Left lung (tissue), 10 donors: Measurements from ENCODE around the gene CABLES1. TPM values are rescaled to one million over a fixed set of nuclear protein-coding genes. Genes with fewer than 3 reads are reported as not detected.

Experiments
- ATAC-seq: fragments of 200-7000 bp; cut with Tn5 transposase; one replicate; pipeline ENCODE4 v1.9.1; 2020; ENCODE audit warnings: moderate library complexity
- DNase-seq, 4 donors: peaks; one replicate each; pipeline ENCODE4 v3.0.0-alpha.2; 2013 to 2020
- H3K27ac ChIP-seq, 2 donors: fragments of 200-600 bp; sonication (generic) in 1 of 2; one replicate each; pipeline versions ENCODE4 v1.5.0 to v1.8.0; 2020 to 2021
- H3K27me3 ChIP-seq, 2 donors: fragments of 200-600 bp; sonication (generic) in 1 of 2; one replicate each; pipeline versions ENCODE4 v1.5.0 to v1.8.0; 2020 to 2021
- H3K36me3 ChIP-seq, 2 donors: fragments of 200-600 bp; sonication (generic) in 1 of 2; one replicate each; pipeline versions ENCODE4 v1.5.0 to v1.8.0; 2020 to 2021
- H3K4me1 ChIP-seq, 2 donors: fragments of 200-600 bp; one replicate each; pipeline ENCODE4 v1.8.0; 2021
- H3K4me3 ChIP-seq, 2 donors: fragments of 200-600 bp; sonication (generic) in 1 of 2; one replicate each; pipeline versions ENCODE4 v1.5.0 to v1.8.0; 2020 to 2021; ENCODE audit warnings: mild to moderate bottlenecking in 1 of 2
- H3K9me3 ChIP-seq, 2 donors: fragments of 200-600 bp; sonication (generic) in 1 of 2; one replicate each; pipeline versions ENCODE4 v1.5.0 to v1.8.0; 2020 to 2021
- intact Hi-C, 2 donors: fragments of 100-400 bp; cut with DNase I; formaldehyde crosslinking; loops; one replicate each; pipeline versions ENCODE4 v1.11.2 to v1.14.2; 2022
- polyA plus RNA-seq, 6 donors: library from polyadenylated mRNA; unstranded; fragments of 120-200 nt; gene quantifications; one replicate each; pipeline ENCODE4 v1.2.1, GENCODE V29; 2013; ENCODE audit not compliant: insufficient read length in 6 of 6
- total RNA-seq, 2 donors: library from RNA; stranded (reverse); fragmentation: NEBNext Ultra II Directional; extraction: Animal tissue kit (Norgen Biotek cat#: 25700); gene quantifications; one replicate each; pipeline ENCODE4 v1.2.1, GENCODE V29; 2021
- TF ChIP-seq, protein P1 (sequence below), 2 donors: fragments of 200-600 bp; sonication (generic) in 1 of 2; IDR thresholded peaks; one replicate each; pipeline versions ENCODE4 v1.5.0 to v1.8.0; 2021; ENCODE audit warnings: antibody characterized with exemption in 2 of 2
- donor health status: DM: no; HTN: yes; CAD: no.
- donor health status: DM: no; HTN: no; CAD: no.

CABLES1 gene
- total and polyA plus RNA-seq, 8 donors: 21.9 to 84.5 (median 71.6) TPM

DNA sequence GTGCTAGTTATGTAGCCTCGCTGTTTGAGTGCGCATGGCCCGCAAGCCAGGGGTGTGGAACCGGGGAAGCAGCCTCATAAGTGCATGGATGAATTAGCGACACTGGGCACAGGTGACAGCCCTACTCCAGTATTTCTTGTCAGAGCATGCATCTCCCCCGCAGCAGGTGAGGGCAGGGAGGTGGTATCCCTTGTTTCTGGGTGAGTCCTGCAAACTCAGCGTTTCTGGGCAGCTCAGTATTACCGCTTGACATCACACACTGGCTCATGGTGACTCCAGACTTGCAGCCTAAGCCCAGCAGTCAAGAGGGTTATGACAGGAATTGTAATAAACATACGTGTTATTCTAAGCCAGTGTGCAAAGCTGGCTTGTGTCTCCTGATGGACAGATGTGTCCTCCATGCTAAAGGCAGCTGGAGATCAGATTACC lies 2.5 kb downstream of the CABLES1 start:
- intact Hi-C loops: loop anchor here in 1 of 2 donors (5.0 to 10.0 kb wide), 2 partner anchors 94 to 227 kb away; no protein-coding TSS in a partner anchor
- Histone ChIP-seq H3K27me3 (peaks cover 0 to 46% of the 10 kb centered on the region in 2 donors), H3K27ac (peak overlapping the region in 1 of 2 donors; percentile 80), H3K36me3 (no peaks in the 10 kb centered on the region), H3K4me3 (peak overlapping the region; percentile 55 to 61), H3K4me1 (peaks cover 39 to 54% of the 10 kb centered on the region in 2 donors), H3K9me3 (no peaks in the 10 kb centered on the region)
- TF ChIP-seq, protein P1, sequence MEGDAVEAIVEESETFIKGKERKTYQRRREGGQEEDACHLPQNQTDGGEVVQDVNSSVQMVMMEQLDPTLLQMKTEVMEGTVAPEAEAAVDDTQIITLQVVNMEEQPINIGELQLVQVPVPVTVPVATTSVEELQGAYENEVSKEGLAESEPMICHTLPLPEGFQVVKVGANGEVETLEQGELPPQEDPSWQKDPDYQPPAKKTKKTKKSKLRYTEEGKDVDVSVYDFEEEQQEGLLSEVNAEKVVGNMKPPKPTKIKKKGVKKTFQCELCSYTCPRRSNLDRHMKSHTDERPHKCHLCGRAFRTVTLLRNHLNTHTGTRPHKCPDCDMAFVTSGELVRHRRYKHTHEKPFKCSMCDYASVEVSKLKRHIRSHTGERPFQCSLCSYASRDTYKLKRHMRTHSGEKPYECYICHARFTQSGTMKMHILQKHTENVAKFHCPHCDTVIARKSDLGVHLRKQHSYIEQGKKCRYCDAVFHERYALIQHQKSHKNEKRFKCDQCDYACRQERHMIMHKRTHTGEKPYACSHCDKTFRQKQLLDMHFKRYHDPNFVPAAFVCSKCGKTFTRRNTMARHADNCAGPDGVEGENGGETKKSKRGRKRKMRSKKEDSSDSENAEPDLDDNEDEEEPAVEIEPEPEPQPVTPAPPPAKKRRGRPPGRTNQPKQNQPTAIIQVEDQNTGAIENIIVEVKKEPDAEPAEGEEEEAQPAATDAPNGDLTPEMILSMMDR (IDR thresholded peaks at IDR 0.05): no peak
- DNase-seq (no peak), ATAC-seq (peak; percentile 7)

DNA sequence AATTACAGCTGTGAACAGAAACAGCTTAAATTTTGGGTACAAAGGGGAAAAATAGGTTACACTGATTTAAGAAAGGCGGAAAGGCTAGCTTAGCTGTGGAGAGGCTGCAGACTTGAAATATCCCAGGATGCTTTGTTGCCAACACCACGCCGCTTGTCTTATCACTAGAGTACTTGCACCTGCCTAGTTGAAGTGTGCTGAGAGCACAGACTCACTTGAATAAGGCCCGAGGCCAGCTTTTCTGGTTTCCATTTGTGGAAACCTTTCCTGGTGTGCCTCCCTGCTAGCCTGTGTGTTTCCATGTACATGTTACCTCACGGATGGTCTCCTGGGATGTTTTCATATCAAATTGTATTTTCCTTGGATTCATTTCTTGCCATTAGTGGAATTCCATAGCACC lies 3.2 kb downstream of the CABLES1 start:
- Histone ChIP-seq H3K27me3 (peaks cover 0 to 43% of the 10 kb centered on the region in 2 donors), H3K36me3 (no peaks in the 10 kb centered on the region), H3K9me3 (no peaks in the 10 kb centered on the region), H3K4me1 (peaks cover 46 to 61% of the 10 kb centered on the region in 2 donors), H3K4me3 (peak overlapping the region; percentile 55 to 61), H3K27ac (peak overlapping the region; percentile 26 to 28)
- TF ChIP-seq, protein P1 (IDR thresholded peaks at IDR 0.05): no peak
- DNase-seq (peak in 2 of 4 donors; percentile 66 to 77), ATAC-seq (peak; percentile 33)
- intact Hi-C loops: loop anchor here in 1 of 2 donors (5.0 to 10.0 kb wide), 2 partner anchors 94 to 226 kb away; no protein-coding TSS in a partner anchor

DNA sequence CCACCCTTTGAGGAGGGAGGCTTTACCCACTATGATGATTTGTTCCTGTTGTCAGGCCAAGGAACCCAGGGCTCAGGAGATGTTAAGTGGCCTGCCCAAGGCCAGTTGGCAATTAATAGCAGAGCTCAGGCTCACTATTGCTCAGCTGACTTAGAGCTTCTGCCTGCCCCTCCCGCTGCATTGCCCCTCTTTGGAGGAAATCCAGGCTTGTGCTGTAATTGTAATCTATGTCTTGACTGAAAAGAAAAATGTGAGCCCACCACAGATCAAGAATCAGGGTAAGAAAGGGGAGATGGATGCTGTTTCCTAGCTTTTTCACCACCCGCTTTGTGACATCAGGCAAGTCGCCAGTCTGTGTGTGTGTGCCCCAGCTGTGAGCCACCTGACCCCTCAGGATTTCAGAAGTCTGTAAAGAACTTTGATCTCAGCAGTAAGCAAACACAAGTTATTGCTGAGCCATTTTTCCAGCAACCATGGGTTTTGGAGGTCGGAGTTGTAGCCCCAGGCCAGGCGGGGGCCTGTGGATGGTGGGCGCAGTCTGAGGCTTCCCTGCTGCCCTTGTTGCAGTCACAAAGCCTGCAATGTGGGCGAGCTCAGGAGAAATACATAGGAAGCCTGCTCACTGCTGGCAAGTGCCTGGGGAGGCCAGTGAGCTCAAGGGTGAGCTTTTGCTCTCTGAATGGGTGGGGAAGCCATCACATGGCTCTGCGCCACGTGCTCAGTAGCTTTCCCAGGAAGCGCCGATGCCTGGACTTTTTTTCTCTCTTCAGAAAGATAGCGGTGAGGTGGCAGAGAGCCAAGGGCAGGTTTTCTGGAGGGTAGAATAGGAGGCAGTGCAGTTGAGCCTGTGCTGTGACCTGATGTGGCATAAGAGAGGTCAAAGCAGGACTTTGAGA lies 6.1 kb downstream of the CABLES1 start:
- peak; percentile 8 for ATAC-seq
- TF ChIP-seq, protein P1 (IDR thresholded peaks at IDR 0.05): no peak
- Histone ChIP-seq H3K27ac (peak overlapping the region; percentile 11 to 36), H3K36me3 (no peaks in the 10 kb centered on the region), H3K4me3 (no peak overlapping the region), H3K9me3 (no peaks in the 10 kb centered on the region), H3K4me1 (peaks cover 48 to 56% of the 10 kb centered on the region in 2 donors), H3K27me3 (peaks cover 0 to 17% of the 10 kb centered on the region in 2 donors)
- peak in 2 of 4 donors; percentile 40 to 62 for DNase-seq
- intact Hi-C loops: no loop called here

DNA sequence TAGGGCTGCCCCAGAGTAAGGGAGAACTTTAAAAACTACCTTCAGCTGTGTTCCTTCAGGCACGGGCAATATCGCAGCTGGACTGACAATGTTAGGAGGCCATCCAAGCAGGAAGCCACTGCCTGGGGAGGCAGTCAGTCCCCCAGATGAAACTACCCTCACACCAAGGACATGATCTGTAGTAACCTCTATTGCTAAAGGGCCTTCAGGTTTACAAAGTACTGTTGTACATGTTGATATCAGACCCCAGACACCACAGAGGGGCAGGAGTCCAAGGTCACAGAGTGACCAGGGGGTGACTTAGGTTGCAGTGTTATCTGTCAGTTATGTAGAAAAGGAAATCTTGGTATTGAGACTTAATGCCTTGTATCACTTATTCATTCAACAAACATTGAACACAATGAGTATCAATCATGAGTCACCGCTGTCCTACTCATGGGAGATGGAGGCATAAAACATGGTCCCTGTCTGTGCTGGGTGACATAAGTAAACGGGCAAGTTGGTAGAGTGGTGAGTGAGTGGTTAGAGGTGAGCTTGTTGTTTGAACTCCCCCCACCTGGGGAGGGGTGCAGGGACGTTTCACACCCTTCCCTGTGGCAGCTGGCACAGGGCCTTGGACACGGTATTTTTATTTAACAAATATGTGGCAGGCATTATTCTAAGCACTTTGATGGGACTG lies 7.1 kb downstream of the CABLES1 start:
- no peak for ATAC-seq
- no peaks in the 10 kb centered on the region for H3K9me3 ChIP-seq
- H3K36me3 ChIP-seq: no peaks in the 10 kb centered on the region
- no peak for DNase-seq
- no peak overlapping the region for H3K4me3 ChIP-seq
- H3K27ac ChIP-seq: peak overlapping the region; percentile 7 to 11
- H3K4me1 ChIP-seq: peaks cover 46 to 48% of the 10 kb centered on the region in 2 donors
- intact Hi-C loops: no loop called here
- TF ChIP-seq, protein P1 (IDR thresholded peaks at IDR 0.05): no peak
- H3K27me3 ChIP-seq: peaks cover 0 to 7% of the 10 kb centered on the region in 2 donors
